ENCODE data around the gene GAL3ST2.

DNA sequence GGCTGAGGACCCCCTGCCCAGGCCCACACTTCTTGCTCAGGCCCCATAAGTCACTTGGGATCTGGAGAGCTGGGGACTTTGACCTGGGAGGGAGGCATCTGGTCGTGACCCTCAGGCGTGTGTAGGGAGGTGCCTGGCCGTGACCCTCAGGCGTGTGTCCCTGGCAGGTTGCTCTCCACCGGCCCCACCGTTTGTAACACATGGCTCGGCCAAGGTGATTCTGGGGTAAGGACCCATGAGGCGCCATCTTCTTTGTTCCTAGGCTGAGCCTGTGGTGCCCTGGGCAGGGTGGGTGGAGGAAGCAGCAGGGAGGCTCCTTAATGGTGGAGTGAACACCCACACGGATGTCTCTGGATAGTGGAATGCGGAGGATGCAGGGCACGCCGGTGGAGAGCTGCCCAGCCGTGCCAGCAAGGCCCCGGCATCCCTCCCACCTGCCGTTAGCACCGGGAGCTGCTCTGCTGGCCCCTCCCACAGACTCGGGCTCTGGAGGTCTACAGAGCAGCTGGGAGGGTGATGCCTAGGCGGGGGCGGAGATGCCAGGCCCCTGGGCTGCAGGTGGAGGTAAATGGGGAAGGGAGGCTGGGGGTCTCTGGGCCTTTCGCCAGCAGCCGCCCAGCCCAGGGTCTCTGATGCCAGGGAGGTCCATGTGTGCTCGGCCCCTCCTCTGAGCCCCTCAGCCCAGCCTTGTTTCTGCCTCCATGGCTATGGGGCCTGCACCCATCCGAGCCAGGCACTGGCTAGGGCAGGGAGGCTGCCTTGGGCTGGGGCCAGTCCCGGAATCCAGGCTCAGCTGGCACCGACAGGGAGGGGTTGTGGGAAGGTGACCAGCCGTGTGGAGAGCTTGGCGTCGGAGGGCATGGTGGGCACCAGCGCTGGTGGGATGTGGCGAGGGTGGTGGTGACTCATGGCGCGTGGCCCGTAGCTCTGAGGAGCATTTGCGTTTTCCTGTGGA, 1.1 kb upstream of the GAL3ST2 start:
- TF ChIP-seq, protein P1, sequence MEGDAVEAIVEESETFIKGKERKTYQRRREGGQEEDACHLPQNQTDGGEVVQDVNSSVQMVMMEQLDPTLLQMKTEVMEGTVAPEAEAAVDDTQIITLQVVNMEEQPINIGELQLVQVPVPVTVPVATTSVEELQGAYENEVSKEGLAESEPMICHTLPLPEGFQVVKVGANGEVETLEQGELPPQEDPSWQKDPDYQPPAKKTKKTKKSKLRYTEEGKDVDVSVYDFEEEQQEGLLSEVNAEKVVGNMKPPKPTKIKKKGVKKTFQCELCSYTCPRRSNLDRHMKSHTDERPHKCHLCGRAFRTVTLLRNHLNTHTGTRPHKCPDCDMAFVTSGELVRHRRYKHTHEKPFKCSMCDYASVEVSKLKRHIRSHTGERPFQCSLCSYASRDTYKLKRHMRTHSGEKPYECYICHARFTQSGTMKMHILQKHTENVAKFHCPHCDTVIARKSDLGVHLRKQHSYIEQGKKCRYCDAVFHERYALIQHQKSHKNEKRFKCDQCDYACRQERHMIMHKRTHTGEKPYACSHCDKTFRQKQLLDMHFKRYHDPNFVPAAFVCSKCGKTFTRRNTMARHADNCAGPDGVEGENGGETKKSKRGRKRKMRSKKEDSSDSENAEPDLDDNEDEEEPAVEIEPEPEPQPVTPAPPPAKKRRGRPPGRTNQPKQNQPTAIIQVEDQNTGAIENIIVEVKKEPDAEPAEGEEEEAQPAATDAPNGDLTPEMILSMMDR (IDR thresholded peaks at IDR 0.05; ENCODE audit: insufficient read depth, low read length, poor library complexity, severe bottlenecking), result no peak
- TF ChIP-seq EZH2phosphoT487 (conservative IDR thresholded peaks at IDR 0.05; ENCODE audit: low read length), result no peak

Data from SU-DHL-6 (cell line).